ENCODE measurements around the gene NRXN3.

Gene NRXN3

GRCh38 chr14:78314484-78314883, 144.3 kb downstream of the NRXN3 start:
- DNase-seq (ENCODE audit: extremely low read depth, low read depth), result no peak
- no peak for TF ChIP-seq CTCF (IDR thresholded peaks at IDR 0.05; ENCODE audit: low read depth, low read length)

GRCh38 chr14:78316052-78316451, 145.9 kb downstream of the NRXN3 start:
- DNase-seq (ENCODE audit: extremely low read depth, low read depth), result no peak
- no peak for TF ChIP-seq CTCF (IDR thresholded peaks at IDR 0.05; ENCODE audit: low read depth, low read length)

- no peak for DNase-seq (ENCODE audit: extremely low read depth, low read depth)
- no peak for TF ChIP-seq CTCF (IDR thresholded peaks at IDR 0.05; ENCODE audit: low read depth, low read length)
Measured at GRCh38 chr14:78316786-78317185, 146.6 kb downstream of the NRXN3 start.

- DNase-seq (ENCODE audit: extremely low read depth, low read depth), result no peak
Measured at GRCh38 chr14:78319406-78319805, 149.2 kb downstream of the NRXN3 start.

GRCh38 chr14:78319887-78320635, 149.9 kb downstream of the NRXN3 start:
- no peak for TF ChIP-seq CTCF (IDR thresholded peaks at IDR 0.05; ENCODE audit: low read depth, low read length)
- no peak for DNase-seq (ENCODE audit: extremely low read depth, low read depth)

More at GRCh38 chr14:78319406-78319805, 149.2 kb downstream of the NRXN3 start:
- TF ChIP-seq CTCF (IDR thresholded peaks at IDR 0.05; ENCODE audit: low read depth, low read length), result no peak

GRCh38 chr14:78324353-78324752, 154.2 kb downstream of the NRXN3 start:
- DNase-seq (ENCODE audit: extremely low read depth, low read depth), result no peak
- no peak for TF ChIP-seq CTCF (IDR thresholded peaks at IDR 0.05; ENCODE audit: low read depth, low read length)

- DNase-seq (ENCODE audit: extremely low read depth, low read depth), result no peak
- TF ChIP-seq CTCF (IDR thresholded peaks at IDR 0.05; ENCODE audit: low read depth, low read length), result no peak
Measured at GRCh38 chr14:78325911-78326310, 155.7 kb downstream of the NRXN3 start.
